NCI-H2107 treated with DMSO at 0.1 percent for 48 hours (cell line): Measurements from ENCODE around the gene ANGPTL8.

Experiments
- DNase-seq: peaks from one replicate; lab custom pipeline; 2025; ENCODE audit not compliant: unreplicated experiment; lab: John Stamatoyannopoulos, UW

ANGPTL8 gene, protein sequence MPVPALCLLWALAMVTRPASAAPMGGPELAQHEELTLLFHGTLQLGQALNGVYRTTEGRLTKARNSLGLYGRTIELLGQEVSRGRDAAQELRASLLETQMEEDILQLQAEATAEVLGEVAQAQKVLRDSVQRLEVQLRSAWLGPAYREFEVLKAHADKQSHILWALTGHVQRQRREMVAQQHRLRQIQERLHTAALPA

DNA sequence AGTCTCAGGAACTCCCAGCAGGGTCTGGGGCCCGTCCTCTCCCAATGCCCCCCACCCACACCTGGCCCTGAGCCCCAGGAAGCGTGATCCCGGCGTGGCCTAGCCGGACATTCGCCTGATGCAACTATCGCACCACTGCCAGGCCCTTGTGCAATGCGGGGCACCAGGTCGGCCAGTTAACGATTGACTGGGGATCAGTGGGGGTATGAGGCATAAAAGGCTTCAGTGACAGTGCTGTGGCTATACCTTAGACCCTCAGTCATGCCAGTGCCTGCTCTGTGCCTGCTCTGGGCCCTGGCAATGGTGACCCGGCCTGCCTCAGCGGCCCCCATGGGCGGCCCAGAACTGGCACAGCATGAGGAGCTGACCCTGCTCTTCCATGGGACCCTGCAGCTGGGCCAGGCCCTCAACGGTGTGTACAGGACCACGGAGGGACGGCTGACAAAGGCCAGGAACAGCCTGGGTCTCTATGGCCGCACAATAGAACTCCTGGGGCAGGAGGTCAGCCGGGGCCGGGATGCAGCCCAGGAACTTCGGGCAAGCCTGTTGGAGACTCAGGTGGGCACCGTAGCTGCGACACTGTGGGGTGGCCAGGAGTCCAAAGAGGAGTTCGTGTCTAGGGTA, at the start of gene ANGPTL8:
TSS of gene ANGPTL8 (plus strand) at position 243 of the 624 bp plus-strand sequence. CDS start at position 262, 19 bp downstream.
- no peak for DNase-seq

DNA sequence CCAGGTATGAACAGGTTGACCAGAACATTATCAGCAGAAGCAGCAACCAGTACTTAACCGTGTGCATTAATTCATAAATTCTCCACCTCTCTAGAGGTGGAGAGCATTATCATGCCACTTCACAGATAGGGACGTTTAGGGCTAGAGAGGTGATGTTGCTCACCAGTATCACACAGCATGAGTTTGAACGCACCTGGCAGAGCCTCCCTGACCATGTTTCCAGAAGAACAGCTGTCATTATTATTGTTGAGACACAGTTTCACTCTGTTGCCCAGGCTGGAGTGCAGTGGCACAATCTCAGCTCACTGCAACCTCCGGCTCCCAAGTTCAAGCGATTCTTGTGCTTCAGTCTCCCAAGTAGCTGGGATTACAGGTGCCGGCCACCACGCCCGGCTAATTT, 48.9 kb upstream of the ANGPTL8 start:
- no peak for DNase-seq

- DNase-seq, result no peak
Measured at GRCh38 chr19:11191273-11191755, 48.1 kb upstream of the ANGPTL8 start.

- no peak for DNase-seq
Measured at GRCh38 chr19:11191934-11192333, 47.5 kb upstream of the ANGPTL8 start.

DNA sequence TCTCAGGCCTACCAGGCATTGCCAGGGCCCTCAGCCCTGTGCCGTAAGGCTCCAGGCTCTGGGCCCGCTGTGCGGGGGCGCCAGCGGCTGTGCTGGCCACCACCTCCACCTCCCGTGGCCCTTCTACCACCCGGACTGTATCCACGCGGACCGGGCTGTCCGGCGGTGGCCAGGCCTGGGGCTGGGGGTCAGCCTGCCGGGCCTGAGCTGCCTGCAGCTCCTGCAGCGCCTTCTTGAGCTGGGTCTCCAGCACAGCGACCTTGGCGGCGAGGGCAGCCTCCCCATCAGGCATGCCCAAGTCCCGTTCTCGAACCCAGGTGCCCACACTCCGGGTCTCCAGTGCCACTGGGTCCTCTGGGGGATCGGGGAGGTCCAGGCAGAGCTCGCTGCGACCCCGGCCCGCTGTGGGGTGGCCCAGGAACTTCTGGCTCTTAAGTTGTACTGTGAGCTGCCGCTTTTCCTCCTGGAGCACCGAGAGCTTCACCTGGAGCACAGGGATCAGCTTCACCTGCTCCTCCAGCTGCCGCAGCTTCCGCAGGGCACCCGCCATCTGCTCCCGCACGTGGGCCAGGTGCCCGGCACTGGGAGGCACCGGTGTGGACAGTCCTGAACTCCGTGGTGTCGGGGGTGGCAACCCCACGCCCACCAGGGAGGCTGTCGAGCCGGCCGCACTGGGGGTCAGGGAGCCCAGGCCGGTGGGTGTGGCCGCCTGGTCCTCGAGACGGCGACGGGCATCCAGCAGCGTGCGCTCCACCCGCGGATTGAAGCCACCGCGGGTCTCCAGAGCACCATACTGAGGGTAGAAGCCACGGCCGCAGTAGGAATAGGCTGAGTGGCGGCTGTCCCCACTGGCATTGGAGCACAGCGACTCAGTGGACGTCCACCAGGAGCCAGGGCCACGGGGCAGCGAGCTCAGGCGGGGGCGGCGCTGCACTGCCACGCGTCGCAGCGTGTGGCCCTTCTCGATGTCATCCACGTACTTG, 46.2 kb upstream of the ANGPTL8 start:
- DNase-seq, result no peak

DNA sequence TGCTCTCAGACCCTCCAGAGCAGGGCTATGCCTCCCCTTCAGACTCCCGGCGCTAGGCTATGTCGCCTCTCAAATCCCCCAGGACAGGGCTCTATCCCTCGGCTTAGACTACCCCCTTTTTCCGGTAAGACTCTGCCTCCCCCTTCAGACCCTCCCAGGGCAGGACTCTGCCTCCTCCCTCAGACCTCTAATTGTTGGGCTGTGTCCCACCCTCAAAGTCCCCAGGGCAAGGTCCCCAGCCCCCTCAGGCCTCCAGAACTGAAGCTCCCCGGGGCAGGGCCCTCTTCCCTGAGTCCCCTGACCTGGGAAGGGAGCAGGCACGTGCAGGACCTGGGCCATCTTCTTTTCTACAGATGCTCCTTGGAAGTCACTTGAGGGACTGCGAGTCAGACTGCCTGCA, 45.2 kb upstream of the ANGPTL8 start:
- DNase-seq, result no peak

GRCh38 chr19:11194656-11195558, 44.5 kb upstream of the ANGPTL8 start:
- no peak for DNase-seq

GRCh38 chr19:11195681-11196080, 43.7 kb upstream of the ANGPTL8 start:
- DNase-seq, result no peak

- no peak for DNase-seq
Measured at GRCh38 chr19:11196406-11197287, 42.8 kb upstream of the ANGPTL8 start.

- peak; percentile 33 for DNase-seq
Measured at GRCh38 chr19:11197291-11198174, 41.9 kb upstream of the ANGPTL8 start, which contains the start of gene KANK2. Gene KANK2, minus strand, starts transcription at chr19:11197545. Its CDS starts 3,034 bp downstream, at chr19:11194511.

DNA sequence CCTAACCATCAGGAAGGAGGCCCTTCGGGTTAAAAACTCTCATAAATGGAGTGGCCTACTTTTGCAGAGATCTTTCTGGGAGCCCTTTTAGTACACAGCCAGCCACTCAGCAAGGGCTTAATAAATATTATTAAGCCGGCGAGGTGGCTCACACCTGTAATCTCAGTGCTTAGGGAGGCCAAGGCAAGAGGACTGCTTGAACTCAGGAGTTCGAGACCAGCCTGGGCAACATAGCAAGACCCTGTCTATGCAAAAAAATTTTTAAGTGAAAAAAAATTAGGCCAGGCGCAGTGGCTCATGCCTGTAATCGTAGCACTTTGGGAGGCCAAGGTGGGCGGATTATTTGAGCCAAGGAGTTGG, 41.3 kb upstream of the ANGPTL8 start:
- no peak for DNase-seq

DNA sequence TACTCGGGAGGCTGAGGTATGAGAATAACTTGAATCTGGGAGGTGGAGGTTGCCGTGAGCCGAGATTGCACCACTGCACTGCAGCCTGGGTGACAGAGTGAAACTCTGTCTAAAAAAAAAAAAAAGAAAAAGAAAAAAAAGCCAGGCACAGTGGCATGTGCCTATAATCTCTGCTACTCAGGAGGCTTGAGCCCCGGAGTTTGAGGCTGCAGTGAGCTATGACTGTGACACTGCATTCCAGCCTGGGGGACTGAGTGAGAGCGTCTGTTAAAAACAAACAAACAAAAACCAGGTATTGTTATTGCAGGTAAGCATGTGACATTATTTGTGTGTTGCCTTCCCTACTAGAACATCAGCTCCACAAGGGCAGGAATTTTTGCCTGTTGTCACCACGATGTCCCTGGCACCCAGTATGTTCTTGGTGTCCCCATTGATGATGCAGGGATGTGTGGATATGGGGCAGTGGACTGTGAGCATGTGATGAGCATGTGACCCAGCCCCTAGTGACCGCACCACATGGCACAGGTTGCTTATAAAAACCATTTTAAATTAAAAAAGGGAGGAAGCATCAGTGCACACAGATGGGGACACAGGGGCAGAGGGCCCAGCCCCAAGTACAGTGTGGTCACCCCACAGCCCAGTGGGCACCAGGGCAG, 40.5 kb upstream of the ANGPTL8 start:
- no peak for DNase-seq

DNA sequence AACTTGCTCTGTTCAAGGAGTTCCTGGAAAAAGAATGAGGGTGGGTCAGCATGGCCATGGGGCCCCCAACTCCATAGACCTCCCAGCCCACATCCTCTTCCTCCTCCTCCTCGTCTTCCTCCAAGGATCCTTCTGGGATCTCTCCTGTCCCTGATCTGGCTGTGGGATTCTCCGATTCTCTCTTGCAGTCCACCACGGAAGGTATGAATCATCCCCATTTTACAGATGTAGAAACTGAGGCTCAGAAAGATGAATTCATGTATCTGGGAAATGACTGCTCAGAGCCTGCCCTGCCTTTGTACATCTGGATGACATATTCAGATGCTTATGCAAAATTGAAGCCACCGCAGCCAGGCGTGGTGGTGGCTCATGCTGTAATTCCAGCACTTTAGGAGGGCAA, 39.9 kb upstream of the ANGPTL8 start:
- no peak for DNase-seq

DNA sequence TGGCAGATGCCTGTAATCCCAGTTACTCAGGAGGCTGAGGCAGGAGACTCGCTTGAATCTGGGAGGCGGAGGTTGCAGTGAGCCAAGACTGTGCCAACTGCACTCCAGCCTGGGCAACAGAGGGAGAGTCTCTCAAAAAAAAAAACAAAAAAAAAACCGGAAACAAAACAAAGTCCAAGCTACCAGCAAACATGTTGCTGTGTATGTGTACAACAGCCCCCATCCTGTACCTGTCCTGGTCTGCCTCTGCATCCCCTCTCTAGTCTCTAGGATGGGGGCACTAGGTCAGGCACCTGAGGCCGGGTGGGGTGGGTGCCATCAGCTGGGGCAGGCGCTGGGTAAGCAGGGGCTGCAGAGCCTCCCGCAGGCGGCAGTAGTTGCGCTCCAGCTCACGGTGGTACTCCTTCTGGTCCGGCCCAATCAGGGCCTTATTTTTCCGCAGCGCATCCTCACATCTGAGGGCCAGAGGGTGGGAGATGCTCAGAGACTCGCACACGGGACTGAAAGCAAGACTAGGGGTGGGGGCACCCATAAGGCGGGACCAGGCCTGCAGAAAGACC, 39.3 kb upstream of the ANGPTL8 start:
- DNase-seq, result no peak

DNA sequence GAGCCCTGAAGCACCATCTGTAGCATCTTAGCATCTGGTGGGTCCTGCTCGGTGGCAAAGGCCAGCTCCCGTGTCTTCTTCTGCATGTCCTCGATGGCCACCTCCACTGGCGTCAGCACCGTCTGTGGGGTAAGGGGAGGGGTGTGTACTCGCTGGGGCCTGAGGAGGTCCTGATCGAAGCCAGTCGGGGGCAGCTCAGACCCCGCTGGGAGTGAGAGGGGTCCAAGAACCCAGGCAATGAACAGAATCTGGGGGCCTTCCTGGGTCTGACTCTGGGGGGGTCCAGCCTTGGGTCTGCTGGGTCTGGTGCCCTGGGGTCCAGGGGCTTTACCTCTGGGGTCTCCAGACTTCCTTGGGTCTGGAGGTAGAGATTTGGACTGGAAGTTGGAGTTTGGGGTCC, 38.5 kb upstream of the ANGPTL8 start:
- DNase-seq, result no peak

GRCh38 chr19:11201791-11202190, 37.6 kb upstream of the ANGPTL8 start:
- DNase-seq, result no peak

- DNase-seq, result no peak
Measured at GRCh38 chr19:11202488-11203193, 36.8 kb upstream of the ANGPTL8 start.
